Caco-2 (cell line): ENCODE results near the gene SLC6A8. TPM values are rescaled to one million over a fixed set of nuclear protein-coding genes. Genes with fewer than 3 reads are reported as not detected.
A peak's percentile ranks its signal among the peaks of the same experiment; 100 is the strongest.

Experiments
- BruUV-seq: library from RNA; stranded (reverse); fragments of 400-500 nt; replicated peaks from 2 replicates; lab custom pipeline; 2021; lab: Mats Ljungman, UMichigan
- CTCF ChIA-PET: fragments of 300-600 bp; sonication (Branson Sonifier 250); formaldehyde crosslinking; loops from one replicate; lab custom pipeline; 2022; ENCODE audit warnings: antibody characterized with exemption; lab: Charles Lee
- POLR2A ChIA-PET: fragments of 300-600 bp; sonication (Branson Sonifier 250); formaldehyde crosslinking; loops from one replicate; lab custom pipeline; 2022; ENCODE audit warnings: antibody characterized with exemption; lab: Charles Lee
- DNase-seq, 2 experiments: peaks; one replicate each; pipeline versions ENCODE4 v3.0.0 to v3.0.0-alpha.2; 2020 to 2022
- H3K27me3 ChIP-seq: replicated peaks from 2 replicates; pipeline ENCODE4 v1.6.0; 2011; ENCODE audit warnings: low read length; ENCODE audit not compliant: control insufficient read depth, insufficient read depth
- H3K36me3 ChIP-seq: 2 replicates; pipeline ENCODE4 v1.5.1; 2011; ENCODE audit warnings: low read length; ENCODE audit not compliant: control insufficient read depth, insufficient read depth
- H3K4me1 ChIP-seq: fragments of 250-450 bp; sonication (Bioruptor Pico); 2 replicates; pipeline ENCODE4 v1.5.1; 2020; ENCODE audit warnings: mild to moderate bottlenecking
- H3K4me3 ChIP-seq: 2 replicates; pipeline ENCODE4 v1.5.1; 2011; ENCODE audit warnings: low read depth, mild to moderate bottlenecking, control low read depth, low read length
- H3K9me3 ChIP-seq: fragments of 250-450 bp; sonication (Bioruptor Pico); 2 replicates; pipeline ENCODE4 v1.5.1; 2020; ENCODE audit warnings: mild to moderate bottlenecking, moderate library complexity
- H3K27ac Mint-ChIP-seq: one replicate; pipeline ENCODE4 v1.8.0; 2022; ENCODE audit warnings: mixed read lengths; ENCODE audit not compliant: unreplicated experiment
- H3K27me3 Mint-ChIP-seq: one replicate; pipeline ENCODE4 v1.8.0; 2022; ENCODE audit warnings: mixed read lengths; ENCODE audit not compliant: insufficient read depth, unreplicated experiment
- H3K36me3 Mint-ChIP-seq: one replicate; pipeline ENCODE4 v1.8.0; 2022; ENCODE audit warnings: mild to moderate bottlenecking, mixed read lengths; ENCODE audit not compliant: insufficient read depth, unreplicated experiment
- H3K4me1 Mint-ChIP-seq: one replicate; pipeline ENCODE4 v1.8.0; 2022; ENCODE audit warnings: low read depth, mixed read lengths; ENCODE audit not compliant: unreplicated experiment
- H3K4me3 Mint-ChIP-seq: one replicate; pipeline ENCODE4 v1.8.0; 2022; ENCODE audit warnings: mild to moderate bottlenecking, moderate library complexity, mixed read lengths; ENCODE audit not compliant: unreplicated experiment
- H3K9me3 Mint-ChIP-seq: one replicate; pipeline ENCODE4 v1.8.0; 2022; ENCODE audit warnings: mixed read lengths; ENCODE audit not compliant: unreplicated experiment
- CTCF ChIP-seq, 2 experiments: fragments of 200-600 bp in 1 of 2; IDR thresholded peaks; 1 replicate in 1 of 2; 2 replicates in 1 of 2; pipeline versions ENCODE4 v1.5.1 to v1.8.0; 2011 to 2022; ENCODE audit warnings: antibody characterized with exemption in 1 of 2, control low read depth in 1 of 2, inconsistent platforms in 1 of 2, low read depth in 1 of 2, low read length in 1 of 2, mild to moderate bottlenecking in 1 of 2, moderate library complexity in 1 of 2; ENCODE audit not compliant: insufficient read depth in 1 of 2, severe bottlenecking in 1 of 2, unreplicated experiment in 1 of 2
- intact Hi-C: fragments of 100-400 bp; cut with micrococcal nuclease; formaldehyde crosslinking; loops from one replicate; pipeline ENCODE4 v1.10.0; 2022; ENCODE audit not compliant: unreplicated experiment
- total RNA-seq: library from RNA; stranded (reverse); gene quantifications from 2 replicates; pipeline ENCODE4 v1.2.3, GENCODE V29; 2022

Gene SLC6A8
- total RNA-seq, 1 experiment from 2014 or later = 8.8 TPM

- no TSS peak for BruUV-seq
- H3K9me3 ChIP-seq = no peaks in the 10 kb centered on the region
- H3K4me3 ChIP-seq = peak overlapping the region; percentile 10; the same call in 1 of the 2 replicates
- Mint-ChIP-seq H3K27ac (no peak overlapping the region), H3K9me3 (no peaks in the 10 kb centered on the region), H3K4me1 (peaks cover 6% of the 10 kb centered on the region), H3K27me3 (peaks cover 4% of the 10 kb centered on the region), H3K4me3 (peak overlapping the region; percentile 43), H3K36me3 (no peaks in the 10 kb centered on the region)
- peaks cover 24% of the 10 kb centered on the region for H3K4me1 ChIP-seq
- TF ChIP-seq CTCF (IDR thresholded peaks at IDR 0.05; ENCODE audit: insufficient read depth in 1 of 2, low read depth in 1 of 2, low read length in 1 of 2, severe bottlenecking in 1 of 2, unreplicated experiment in 1 of 2) = no peak
- CTCF ChIA-PET = interaction anchor here (0.5 to 3.4 kb wide), 8 partner anchors 10 to 47 kb away, joined by 3 to 15 read pairs (median 5); partner anchors contain the start of gene CCNQ
- POLR2A ChIA-PET = no interaction called here
- DNase-seq = peak; percentile 32 to 65
- no peaks in the 10 kb centered on the region for H3K27me3 ChIP-seq
- no peaks in the 10 kb centered on the region for H3K36me3 ChIP-seq
- intact Hi-C loops = loop anchor here (5.0 kb wide), 1 partner anchor 34 kb away; no protein-coding TSS in a partner anchor
Observed at GRCh38 chrX:153645921-153646488, 41.7 kb upstream of the SLC6A8 start.

- no peaks in the 10 kb centered on the region for H3K27me3 ChIP-seq
- no peak within 1 kb of the TSS for H3K27ac Mint-ChIP-seq
- H3K36me3 ChIP-seq = no peaks in the 10 kb centered on the region
- no TSS peak for BruUV-seq
- peaks cover 4% of the 10 kb centered on the region for H3K27me3 Mint-ChIP-seq
- DNase-seq = peak; percentile 74 to 82
- no peaks in the 10 kb centered on the region for H3K9me3 Mint-ChIP-seq
- ChIA-PET POLR2A (interaction anchor here (0.6 kb wide), 1 partner anchor 35 kb away, joined by 3 read pairs; no protein-coding TSS in a partner anchor), CTCF (interaction anchor here (0.5 to 3.4 kb wide), 10 partner anchors 10 to 92 kb away, joined by 3 to 15 read pairs (median 3); partner anchors contain the start of gene CCNQ)
- no peaks in the 10 kb centered on the region for H3K36me3 Mint-ChIP-seq
- H3K9me3 ChIP-seq = no peaks in the 10 kb centered on the region
- H3K4me1 Mint-ChIP-seq = no peaks in the 10 kb centered on the region
- peak within 1 kb of the TSS; percentile 43 for H3K4me3 Mint-ChIP-seq
- H3K4me1 ChIP-seq = peaks cover 24% of the 10 kb centered on the region
- intact Hi-C loops = loop anchor here (5.0 kb wide), 1 partner anchor 34 kb away; no protein-coding TSS in a partner anchor
- H3K4me3 ChIP-seq = peak within 1 kb of the TSS; percentile 31
- no peak for TF ChIP-seq CTCF (IDR thresholded peaks at IDR 0.05; ENCODE audit: insufficient read depth in 1 of 2, low read depth in 1 of 2, low read length in 1 of 2, severe bottlenecking in 1 of 2, unreplicated experiment in 1 of 2)
Observed at GRCh38 chrX:153646620-153647373, 40.9 kb upstream of the SLC6A8 start, which contains the start of gene DUSP9. Gene DUSP9, plus strand, starts transcription at chrX:153647203. Its CDS starts 751 bp downstream, at chrX:153647954.
